B cell (primary cell): ENCODE data around the gene PIK3CB. TPM values are rescaled to one million over a fixed set of nuclear protein-coding genes. Genes with fewer than 3 reads are reported as not detected.

ENCODE experiments used
- ATAC-seq: fragments of 200-7000 bp; cut with Tn5 transposase; one replicate; pipeline ENCODE4 v1.10.0; 2021; ENCODE audit warnings: low read depth, mild to moderate bottlenecking, moderate number of reproducible peaks, moderate library complexity
- CTCF ChIA-PET: fragments of 350-600 bp; sonication (Branson Sonifier 250); formaldehyde crosslinking; loops from one replicate; lab custom pipeline; 2021; ENCODE audit warnings: antibody characterized with exemption, inconsistent platforms; lab: Charles Lee
- POLR2A ChIA-PET: fragments of 350-600 bp; sonication (Branson Sonifier 250); formaldehyde crosslinking; loops from one replicate; lab custom pipeline; 2021; ENCODE audit warnings: antibody characterized with exemption; lab: Charles Lee
- DNase-seq: peaks from one replicate; pipeline ENCODE4 v3.0.0; 2013
- H2AFZ ChIP-seq: 2 replicates; pipeline ENCODE4 v1.6.1; 2012; ENCODE audit warnings: mild to moderate bottlenecking, low read depth, low read length; ENCODE audit not compliant: insufficient read depth, poor library complexity, severe bottlenecking
- H3K27ac ChIP-seq, 2 donors: 1 replicate in 1 of 2; 2 replicates in 1 of 2; pipeline ENCODE4 v1.5.1; 2012 to 2013; ENCODE audit warnings: low read length in 2 of 2, mild to moderate bottlenecking in 2 of 2, moderate library complexity in 1 of 2
- H3K27me3 ChIP-seq, 4 experiments: fragments of 200-600 bp in 1 of 4; sonication (generic) in 1 of 4; replicated peaks in 1 of 4; 1 replicate in 2 of 4; 2 replicates in 2 of 4; pipeline versions ENCODE4 v1.6.1 to v1.7.0; 2013 to 2016; ENCODE audit warnings: low read length in 3 of 4, mild to moderate bottlenecking in 2 of 4, mixed read lengths in 1 of 4, moderate library complexity in 1 of 4; ENCODE audit not compliant: insufficient read depth in 4 of 4, control insufficient read depth in 3 of 4; ENCODE audit errors: control extremely low read depth in 1 of 4
- H3K36me3 ChIP-seq, 2 experiments: replicated peaks in 1 of 2; 1 replicate in 1 of 2; 2 replicates in 1 of 2; pipeline versions ENCODE4 v1.6.1 to v1.7.1; 2013; ENCODE audit warnings: low read length in 1 of 2; ENCODE audit not compliant: insufficient read depth in 2 of 2, control insufficient read depth in 1 of 2; ENCODE audit errors: control extremely low read depth in 1 of 2, extremely low read depth in 1 of 2
- H3K4me1 ChIP-seq, 2 donors: fragments of 200-600 bp in 1 of 2; sonication (generic) in 1 of 2; 1 replicate in 1 of 2; 2 replicates in 1 of 2; pipeline versions ENCODE4 v1.5.1 to v1.6.1; 2013 to 2017; ENCODE audit warnings: low read length in 2 of 2; ENCODE audit not compliant: control insufficient read depth in 2 of 2, insufficient read depth in 2 of 2
- H3K4me2 ChIP-seq: replicated peaks from 2 replicates; pipeline ENCODE3; 2012; ENCODE audit warnings: mild to moderate bottlenecking, low read depth, low read length; ENCODE audit not compliant: poor library complexity, severe bottlenecking
- H3K4me3 ChIP-seq, 5 experiments: fragments of 200-600 bp in 1 of 5; sonication (generic) in 1 of 5; 1 replicate in 3 of 5; 2 replicates in 2 of 5; pipeline versions ENCODE4 v1.5.1 to v1.7.0; 2011 to 2016; ENCODE audit warnings: low read length in 4 of 5, mild to moderate bottlenecking in 4 of 5, low read depth in 2 of 5, control low read depth in 1 of 5, moderate library complexity in 1 of 5; ENCODE audit not compliant: insufficient read depth in 1 of 5; ENCODE audit errors: control extremely low read depth in 1 of 5, extremely low read depth in 1 of 5
- H3K79me2 ChIP-seq: fragments of 200-600 bp; sonication (generic); one replicate; pipeline ENCODE4 v1.6.0; 2016; ENCODE audit warnings: low read length; ENCODE audit not compliant: control insufficient read depth, insufficient read depth
- H3K9ac ChIP-seq: fragments of 200-600 bp; sonication (generic); 2 replicates; pipeline ENCODE4 v1.6.1; 2017; ENCODE audit warnings: mild to moderate bottlenecking, low read length, moderate library complexity
- H3K9me3 ChIP-seq, 3 donors: one replicate each; pipeline versions ENCODE4 v1.6.1 to v1.7.1; 2013; ENCODE audit warnings: low read length in 2 of 3; ENCODE audit not compliant: control insufficient read depth in 2 of 3, insufficient read depth in 1 of 3; ENCODE audit errors: control extremely low read depth in 1 of 3
- H4K20me1 ChIP-seq: 2 replicates; pipeline ENCODE4 v1.6.0; 2012; ENCODE audit warnings: mild to moderate bottlenecking, low read length; ENCODE audit not compliant: insufficient read depth, control insufficient read depth, poor library complexity, severe bottlenecking
- H3K27ac Mint-ChIP-seq: one replicate; pipeline ENCODE4 v1.8.0; 2021; ENCODE audit warnings: mixed read lengths
- H3K27me3 Mint-ChIP-seq: one replicate; pipeline ENCODE4 v1.8.0; 2021; ENCODE audit warnings: mixed read lengths
- H3K4me1 Mint-ChIP-seq: one replicate; pipeline ENCODE4 v1.8.0; 2021; ENCODE audit warnings: mixed read lengths
- H3K4me3 Mint-ChIP-seq: one replicate; pipeline ENCODE4 v1.8.0; 2021; ENCODE audit warnings: mixed read lengths
- H3K9me3 Mint-ChIP-seq: one replicate; pipeline ENCODE4 v1.8.0; 2022; ENCODE audit warnings: mixed read lengths; ENCODE audit not compliant: insufficient read depth
- EZH2 ChIP-seq: IDR thresholded peaks from 2 replicates; pipeline ENCODE4 v1.6.1; 2012; ENCODE audit warnings: borderline replicate concordance, low read depth, mild to moderate bottlenecking, moderate library complexity, low read length; ENCODE audit not compliant: insufficient read depth, poor library complexity, severe bottlenecking
- WGBS: methylation state at CpG from one replicate; pipeline ENCODE4 v1.1.5; 2013; ENCODE audit warnings: missing lambda C conversion rate; ENCODE audit not compliant: insufficient coverage; 5-methylcytosine and 5-hydroxymethylcytosine counted together
- intact Hi-C: fragments of 100-400 bp; cut with micrococcal nuclease; formaldehyde crosslinking; loops from one replicate; pipeline ENCODE4 v1.10.0; 2022
- polyA plus RNA-seq: library from polyadenylated mRNA; depleted of rRNA; stranded (reverse); fragments of >200 nt; gene quantifications from 2 replicates; pipeline ENCODE4 v1.2.3, GENCODE V29; 2012
- total RNA-seq, 2 donors: library from RNA; stranded (reverse); fragments of 120-200 nt in 1 of 2; gene quantifications; 1 replicate in 1 of 2; 2 replicates in 1 of 2; pipeline versions ENCODE4 v1.2.3 to v1.2.4, GENCODE V29; 2013 to 2022
- TF ChIP-seq, protein P1 (sequence below): fragments of 200-600 bp; IDR thresholded peaks from one replicate; pipeline ENCODE4 v1.8.0; 2022; ENCODE audit warnings: antibody characterized with exemption, mild to moderate bottlenecking

The PIK3CB gene
- total and polyA plus RNA-seq, 2 donors (not counting 1 experiment from before 2014, with no cell fraction given): 3.6 to 29.4 TPM

DNA sequence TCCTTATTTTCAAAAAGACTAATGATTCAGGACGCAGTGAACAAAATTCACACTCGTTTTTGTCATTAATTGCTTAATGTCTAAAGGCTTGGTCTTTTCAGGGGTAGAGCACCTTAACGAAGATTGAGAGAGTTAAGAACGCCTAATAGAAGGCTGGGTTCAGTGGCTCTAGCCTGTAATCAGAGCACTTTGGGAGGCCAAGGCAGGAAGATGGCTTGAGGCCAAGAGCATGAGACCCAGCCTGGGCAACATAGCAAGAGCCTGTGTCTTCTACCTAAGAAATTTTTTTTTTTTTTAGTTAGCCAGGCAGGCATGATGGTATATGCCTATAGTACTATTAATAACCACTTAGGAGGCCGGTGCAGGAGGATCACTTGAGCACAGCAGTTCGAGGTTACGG is 7.5 kb downstream of the PIK3CB start:
- H2AFZ ChIP-seq: no peak overlapping the region
- H3K79me2 ChIP-seq: peaks cover 33% of the 10 kb centered on the region
- H4K20me1 ChIP-seq: peaks cover 7% of the 10 kb centered on the region
- ChIA-PET POLR2A (no interaction called here), CTCF (interaction anchor here (0.5 kb wide), 1 partner anchor 15 kb away, joined by 4 read pairs; no protein-coding TSS in a partner anchor)
- Mint-ChIP-seq H3K4me3 (no peak overlapping the region), H3K27me3 (no peaks in the 10 kb centered on the region), H3K4me1 (peaks cover 7% of the 10 kb centered on the region), H3K27ac (no peak overlapping the region), H3K9me3 (no peaks in the 10 kb centered on the region)
- DNase-seq (no peak), ATAC-seq (no peak)
- no peaks in the 10 kb centered on the region for H3K36me3 ChIP-seq
- peaks cover 0 to 5% (median 0%) of the 10 kb centered on the region in 3 donors for H3K9me3 ChIP-seq
- WGBS: 90% methylated on average over 7 of the region's 7 CpGs
- H3K4me1 ChIP-seq: no peaks in the 10 kb centered on the region
- H3K4me3 ChIP-seq: no peak overlapping the region
- H3K4me2 ChIP-seq: no peak overlapping the region
- no peak overlapping the region for H3K9ac ChIP-seq
- H3K27ac ChIP-seq: no peak overlapping the region
- TF ChIP-seq EZH2: no peak
- TF ChIP-seq, protein P1, sequence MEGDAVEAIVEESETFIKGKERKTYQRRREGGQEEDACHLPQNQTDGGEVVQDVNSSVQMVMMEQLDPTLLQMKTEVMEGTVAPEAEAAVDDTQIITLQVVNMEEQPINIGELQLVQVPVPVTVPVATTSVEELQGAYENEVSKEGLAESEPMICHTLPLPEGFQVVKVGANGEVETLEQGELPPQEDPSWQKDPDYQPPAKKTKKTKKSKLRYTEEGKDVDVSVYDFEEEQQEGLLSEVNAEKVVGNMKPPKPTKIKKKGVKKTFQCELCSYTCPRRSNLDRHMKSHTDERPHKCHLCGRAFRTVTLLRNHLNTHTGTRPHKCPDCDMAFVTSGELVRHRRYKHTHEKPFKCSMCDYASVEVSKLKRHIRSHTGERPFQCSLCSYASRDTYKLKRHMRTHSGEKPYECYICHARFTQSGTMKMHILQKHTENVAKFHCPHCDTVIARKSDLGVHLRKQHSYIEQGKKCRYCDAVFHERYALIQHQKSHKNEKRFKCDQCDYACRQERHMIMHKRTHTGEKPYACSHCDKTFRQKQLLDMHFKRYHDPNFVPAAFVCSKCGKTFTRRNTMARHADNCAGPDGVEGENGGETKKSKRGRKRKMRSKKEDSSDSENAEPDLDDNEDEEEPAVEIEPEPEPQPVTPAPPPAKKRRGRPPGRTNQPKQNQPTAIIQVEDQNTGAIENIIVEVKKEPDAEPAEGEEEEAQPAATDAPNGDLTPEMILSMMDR: no peak
- H3K27me3 ChIP-seq: no peaks in the 10 kb centered on the region
- intact Hi-C loops: no loop called here

DNA sequence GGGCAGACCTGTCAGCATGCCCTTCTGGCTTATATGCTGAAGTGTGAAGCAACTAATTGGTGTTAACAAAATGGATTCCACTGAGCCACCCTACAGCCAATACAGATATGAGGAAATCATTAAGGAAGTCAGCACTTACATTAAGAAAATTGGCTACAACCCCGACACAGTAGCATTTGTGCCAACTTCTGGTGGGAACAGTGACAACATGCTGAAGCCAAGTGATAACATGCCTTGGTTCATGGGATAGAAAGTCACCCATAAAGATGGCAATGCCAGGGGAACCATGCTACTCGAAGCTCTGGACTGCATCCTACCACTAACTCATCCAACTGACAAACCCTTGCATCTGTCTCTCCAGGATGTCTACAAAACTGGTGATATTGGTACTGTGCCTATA is 9.4 kb downstream of the PIK3CB start:
- Histone ChIP-seq H3K27me3 (no peaks in the 10 kb centered on the region), H3K4me3 (no peak overlapping the region), H3K79me2 (peaks cover 34% of the 10 kb centered on the region), H3K36me3 (no peaks in the 10 kb centered on the region), H3K4me2 (no peak overlapping the region), H3K4me1 (no peaks in the 10 kb centered on the region), H3K27ac (no peak overlapping the region), H3K9me3 (peaks cover 0 to 2% (median 0%) of the 10 kb centered on the region in 3 donors), H4K20me1 (peaks cover 6% of the 10 kb centered on the region), H2AFZ (no peak overlapping the region), H3K9ac (no peak overlapping the region)
- POLR2A ChIA-PET: no interaction called here
- WGBS: 71% methylated on average over 1 of the region's 2 CpGs
- no peaks in the 10 kb centered on the region for H3K9me3 Mint-ChIP-seq
- no peak for DNase-seq
- H3K4me3 Mint-ChIP-seq: no peak overlapping the region
- CTCF ChIA-PET: interaction anchor here (1.7 kb wide), 1 partner anchor 90 kb away, joined by 6 read pairs; no protein-coding TSS in a partner anchor
- TF ChIP-seq, protein P1: no peak
- no peaks in the 10 kb centered on the region for H3K27me3 Mint-ChIP-seq
- ATAC-seq: no peak
- no peak overlapping the region for H3K27ac Mint-ChIP-seq
- intact Hi-C loops: no loop called here
- H3K4me1 Mint-ChIP-seq: no peaks in the 10 kb centered on the region
